Central memory CD4-positive, alpha-beta T cell (primary cell): ENCODE data around the gene RP9.

Source experiments
- DNase-seq: peaks from one replicate; pipeline ENCODE4 v3.0.0; 2022
- total RNA-seq, 3 experiments: gene quantifications; one replicate each; lab custom pipeline; 2026; lab: John Stamatoyannopoulos, UW

RP9 gene
- total RNA-seq = 10.6 to 28.5 (median 15.1) reads per million in 3 experiments

DNA sequence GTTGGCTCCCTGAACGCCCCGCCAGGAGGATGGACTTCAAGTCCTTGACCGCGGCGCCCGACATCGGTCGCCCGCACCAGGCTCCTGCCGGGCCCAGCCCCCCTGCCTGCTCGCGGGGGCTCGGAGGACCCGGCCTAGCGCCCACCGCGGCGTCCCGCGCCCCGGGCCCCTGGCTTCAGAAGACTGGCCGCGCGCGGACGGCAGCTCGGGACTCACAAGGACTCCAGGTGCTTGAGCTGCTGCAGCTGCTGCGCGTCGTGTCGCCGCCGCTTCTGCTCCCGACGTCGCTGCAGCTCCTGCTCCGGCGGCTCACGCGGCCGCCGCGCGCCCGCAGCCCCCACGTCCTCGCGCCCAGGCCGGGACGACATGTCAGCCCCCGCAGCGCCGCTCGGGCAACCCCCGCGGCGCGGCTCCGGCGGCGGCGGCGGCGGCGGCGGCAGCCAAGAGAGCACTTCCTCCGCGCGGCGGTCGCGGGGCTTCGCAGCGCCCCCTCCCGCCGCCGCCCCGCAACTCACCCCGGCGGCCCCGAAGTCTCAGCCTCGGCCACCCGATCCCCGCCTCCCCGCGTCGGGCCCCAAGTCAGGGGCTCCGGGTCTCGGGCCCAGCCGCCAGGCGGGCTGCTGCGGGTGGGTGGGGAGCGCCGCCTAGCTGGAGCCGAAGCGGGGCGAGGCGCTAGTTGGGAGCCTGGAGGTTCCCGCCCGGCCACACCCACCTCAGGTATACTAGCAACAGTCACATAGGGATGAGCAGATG, at the start of gene RP9:
Gene RP9 (minus strand): TSS at position 400 of the 753 bp plus-strand sequence. CDS start 32 bp downstream, at position 368.
- peak; percentile 75 for DNase-seq

- no peak for DNase-seq
Measured at GRCh38 chr7:33157781-33158180, 48.6 kb upstream of the RP9 start.

DNA sequence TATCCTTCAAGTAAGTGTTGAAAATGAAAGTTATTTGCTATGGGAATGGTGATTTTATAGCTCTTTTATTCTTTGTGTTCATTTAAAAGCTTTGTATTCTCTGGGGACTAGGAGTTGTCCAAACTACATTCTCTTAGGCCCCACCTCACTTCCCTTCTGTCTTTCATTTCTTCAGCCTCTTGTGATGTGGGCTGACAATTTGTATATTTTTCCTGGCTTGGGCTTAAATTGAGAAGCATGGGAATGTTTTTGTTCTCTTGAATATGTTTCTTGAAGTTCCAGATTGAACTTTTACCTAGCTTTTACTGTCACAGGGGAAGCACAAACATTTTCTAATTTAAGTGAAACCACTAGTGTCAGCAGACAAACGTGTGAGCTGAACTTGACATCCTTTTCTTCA, 48.1 kb upstream of the RP9 start:
- no peak for DNase-seq

- no peak for DNase-seq
Measured at GRCh38 chr7:33156441-33156840, 47.2 kb upstream of the RP9 start.

- DNase-seq = no peak
Measured at GRCh38 chr7:33155811-33156210, 46.6 kb upstream of the RP9 start.

GRCh38 chr7:33152087-33152486, 42.9 kb upstream of the RP9 start:
- DNase-seq = no peak

DNA sequence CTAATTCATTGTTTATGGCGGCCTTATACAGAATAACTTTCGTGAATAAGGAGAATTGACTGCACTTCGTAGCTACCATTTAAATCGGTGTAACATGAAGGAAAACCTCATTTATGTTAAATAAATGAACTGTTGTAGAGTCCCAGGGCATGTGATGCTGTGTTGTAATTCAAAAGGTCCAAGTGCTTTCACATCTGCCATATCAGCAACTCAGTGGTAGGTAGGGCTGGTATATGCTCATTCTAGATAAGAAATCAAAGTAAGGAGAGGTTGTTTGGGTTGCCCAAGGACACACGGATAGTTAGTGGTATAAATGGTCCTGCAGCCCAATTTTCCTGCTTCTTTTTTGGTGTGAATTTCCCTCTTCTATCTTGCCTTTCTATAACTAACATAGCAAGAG, 36.0 kb upstream of the RP9 start:
- DNase-seq = no peak

GRCh38 chr7:33143996-33144718, 35.0 kb upstream of the RP9 start:
- no peak for DNase-seq

DNA sequence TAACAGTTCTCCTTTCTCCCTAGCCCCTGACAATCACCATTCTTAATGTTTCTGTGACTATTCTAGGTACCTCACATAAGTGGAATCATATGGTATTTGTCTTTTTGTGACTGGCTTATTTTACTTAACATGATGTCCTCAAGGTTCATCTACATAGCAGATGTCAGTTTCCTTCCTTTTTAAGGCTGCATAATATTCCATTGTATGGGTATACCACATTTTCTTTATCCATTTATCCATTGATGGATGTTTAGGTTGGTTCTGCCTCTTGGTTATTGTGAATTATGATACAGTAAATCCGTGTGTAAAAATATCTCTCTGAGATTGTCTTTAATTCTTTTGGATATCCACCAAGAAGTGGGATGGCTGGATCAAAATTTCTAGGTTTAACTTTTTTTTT, 33.4 kb upstream of the RP9 start:
- no peak for DNase-seq

DNA sequence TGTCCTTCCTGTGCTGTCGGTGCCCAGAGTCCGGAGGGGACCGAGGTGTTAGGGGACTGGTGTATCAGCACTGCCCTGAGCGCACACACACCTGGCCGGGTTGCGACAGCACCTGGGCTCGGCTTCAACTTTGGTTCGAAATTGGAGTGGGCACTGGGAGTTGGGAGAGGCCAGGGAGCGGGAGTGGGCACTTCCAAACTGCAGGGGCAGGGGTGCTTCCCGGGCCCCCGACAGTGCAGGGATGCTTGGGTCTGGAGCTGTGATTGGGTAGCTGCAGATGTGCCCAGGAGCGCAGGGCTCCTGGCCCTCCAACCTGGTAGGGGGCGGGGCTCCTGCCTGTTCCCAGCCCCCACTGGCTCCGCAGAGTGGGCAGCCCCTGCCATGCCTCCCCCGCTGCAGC, 27.9 kb upstream of the RP9 start:
- no peak for DNase-seq

GRCh38 chr7:33130184-33130583, 21.0 kb upstream of the RP9 start:
- DNase-seq = peak; percentile 17

DNA sequence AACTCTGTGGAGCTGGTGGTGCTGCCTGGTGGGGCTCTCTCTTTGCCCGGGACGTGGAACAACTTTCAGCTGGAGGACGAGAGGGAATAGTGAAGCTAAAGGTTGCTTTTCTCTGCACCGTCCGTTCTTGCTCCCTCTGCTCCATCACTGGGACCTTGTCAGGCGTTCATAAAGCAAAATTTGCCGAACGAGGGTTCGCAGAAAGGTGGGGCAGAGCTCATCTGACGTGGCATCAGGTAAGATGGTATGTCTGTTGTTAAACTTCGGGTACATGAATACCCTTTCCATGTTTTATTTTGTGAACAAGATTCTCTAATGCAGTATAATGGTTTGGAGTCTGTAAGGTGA, 20.6 kb upstream of the RP9 start:
- no peak for DNase-seq

GRCh38 chr7:33128990-33129805, 20.0 kb upstream of the RP9 start, which contains the start of gene BBS9:
TSS of gene BBS9 (plus strand) at chr7:33129564. CDS start at chr7:33146253, 16,689 bp downstream.
- peak; percentile 88 for DNase-seq

DNA sequence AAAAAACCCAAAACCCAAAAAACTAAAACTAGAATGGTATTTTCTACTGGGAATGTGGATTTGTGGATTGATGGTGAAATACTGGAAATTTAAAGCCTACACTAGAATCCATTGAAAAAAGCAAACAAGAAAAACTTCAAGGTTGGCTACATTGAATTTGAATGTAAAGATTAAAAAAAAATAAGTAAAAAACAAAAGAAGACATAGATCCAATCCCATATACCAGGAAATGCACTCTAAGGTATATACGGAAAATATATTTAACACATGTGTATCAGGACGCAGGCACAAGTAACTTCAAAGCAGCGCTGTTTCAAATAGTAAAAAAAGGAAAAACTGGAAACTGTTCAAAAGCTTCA, 19.4 kb upstream of the RP9 start:
- DNase-seq = no peak

GRCh38 chr7:33127085-33127484, 17.9 kb upstream of the RP9 start:
- no peak for DNase-seq

GRCh38 chr7:33118383-33118782, 9.2 kb upstream of the RP9 start:
- no peak for DNase-seq

DNA sequence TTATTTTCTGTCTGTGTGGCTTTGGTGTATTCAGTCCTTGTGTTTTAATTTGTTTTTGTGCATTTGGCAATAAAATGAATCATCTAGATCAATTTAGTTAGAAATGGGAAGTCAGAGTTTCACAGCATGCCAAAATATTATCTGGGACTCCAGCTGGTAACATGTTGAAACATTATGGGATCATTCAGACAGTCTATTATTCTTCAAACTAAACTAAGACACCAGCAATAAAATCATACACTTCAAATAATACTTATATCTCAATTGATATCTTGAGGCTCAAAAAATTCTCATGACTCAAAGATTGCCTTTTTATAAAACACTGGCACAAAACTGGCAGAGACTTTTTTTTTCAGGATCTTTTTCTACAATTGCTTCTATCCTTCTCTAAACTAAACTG, 5.8 kb upstream of the RP9 start:
- DNase-seq = no peak

DNA sequence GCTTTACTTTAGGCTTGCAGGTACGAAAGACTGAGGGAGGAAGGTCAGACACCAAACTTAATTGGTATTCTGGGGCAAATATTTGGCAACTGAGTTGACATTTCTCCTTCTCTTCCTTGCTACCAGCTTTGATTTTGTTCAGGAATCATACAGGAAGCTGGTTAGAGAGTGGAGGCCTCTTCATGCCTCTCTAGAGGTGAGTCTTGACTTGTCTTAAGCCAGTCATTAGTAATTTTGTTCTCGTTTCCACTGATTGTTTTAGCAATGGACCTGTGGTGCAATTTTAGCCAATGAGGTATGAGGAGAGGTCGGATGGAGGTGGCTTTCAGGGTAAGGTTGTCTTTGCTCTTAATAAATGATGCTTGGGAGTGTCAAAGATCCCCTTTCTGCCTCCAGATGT, 2.4 kb upstream of the RP9 start:
- DNase-seq = no peak

DNA sequence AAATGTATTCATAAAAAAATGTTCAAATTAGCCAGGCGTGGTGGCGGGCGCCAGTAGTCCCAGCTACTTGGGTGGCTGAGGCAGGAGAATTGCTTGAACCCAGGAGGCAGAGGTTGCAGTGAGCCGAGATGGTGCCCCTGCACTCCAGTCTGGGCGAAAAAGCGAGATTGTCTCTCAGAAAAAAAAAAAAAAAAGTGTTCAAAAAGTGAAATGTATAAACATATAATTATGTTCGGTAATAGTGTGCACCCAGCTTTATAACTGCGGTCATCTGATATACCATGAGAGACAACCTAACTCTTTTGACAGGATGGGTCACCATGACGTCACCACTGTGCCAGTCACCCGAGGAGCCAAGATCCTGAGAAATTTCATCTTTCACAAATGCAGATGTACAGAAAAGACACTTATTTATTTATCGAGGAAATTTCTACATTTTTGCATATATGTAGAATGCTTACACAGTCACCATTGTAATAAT, 594 bp upstream of the RP9 start:
- DNase-seq = no peak

GRCh38 chr7:33108554-33109004, 625 bp downstream of the RP9 start:
- no peak for DNase-seq

DNA sequence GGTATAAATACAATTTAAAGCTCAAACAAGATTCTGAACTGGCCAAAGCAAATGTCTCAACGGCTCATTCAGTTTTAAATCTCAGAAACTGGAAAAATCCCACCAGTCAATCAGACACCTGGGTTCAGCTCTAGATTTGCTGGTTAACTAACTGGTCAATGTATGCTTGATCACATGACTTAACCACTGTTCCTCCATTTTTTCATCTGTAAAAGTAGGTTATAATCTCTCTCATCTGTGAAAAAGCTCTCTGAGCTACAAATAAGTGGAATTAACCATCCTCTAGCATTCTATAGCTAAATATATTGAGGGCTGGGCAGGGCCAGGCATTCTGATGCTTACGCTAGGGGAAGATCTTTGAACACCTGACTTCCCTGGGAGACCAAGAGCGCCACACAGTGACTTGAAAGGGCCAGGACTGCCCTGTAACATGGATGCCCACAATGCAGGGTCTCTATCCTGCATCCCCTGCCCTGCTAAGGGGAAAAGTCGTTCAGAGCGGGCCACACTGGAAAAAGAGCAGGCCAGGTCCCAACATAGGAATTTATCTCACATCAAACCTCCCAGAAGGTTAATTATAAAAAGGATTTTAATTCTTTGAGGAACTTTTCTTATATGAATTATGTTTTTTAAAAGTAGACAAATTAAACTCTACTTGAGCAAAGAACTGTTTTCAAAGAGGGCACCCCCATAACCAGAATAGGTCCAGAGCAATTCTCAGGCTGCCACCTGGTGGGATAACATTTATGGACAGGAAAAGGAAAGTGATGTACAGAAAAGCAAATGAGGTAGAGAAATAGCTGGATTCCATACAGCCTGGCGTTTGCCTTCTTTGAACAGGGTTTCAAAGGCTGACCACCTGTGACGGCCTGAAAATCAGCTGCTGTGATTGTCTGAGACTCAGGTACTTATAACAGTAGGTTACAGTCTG, 1.8 kb downstream of the RP9 start:
- peak; percentile 33 for DNase-seq

DNA sequence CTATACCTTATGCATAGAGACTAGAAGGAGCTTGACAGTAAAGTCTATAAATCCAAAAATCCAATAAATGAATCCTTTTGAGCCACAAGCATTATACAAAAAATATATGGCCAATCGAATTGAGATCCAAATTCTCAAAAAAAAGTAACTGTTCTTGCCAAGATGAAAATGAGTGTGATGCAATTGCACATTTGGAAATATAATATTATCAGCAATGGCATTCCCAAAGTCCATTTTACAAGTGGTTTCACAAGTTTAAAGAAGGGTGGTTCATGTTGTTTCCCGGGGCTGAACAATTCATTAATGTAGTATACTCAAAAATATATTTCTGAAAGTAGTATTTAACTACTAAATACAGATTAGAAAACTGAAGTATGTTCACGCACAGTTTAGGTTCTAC, 7.3 kb downstream of the RP9 start:
- no peak for DNase-seq
